Measurements from ENCODE around the gene PPP1R12C.
A peak's percentile ranks its signal among the peaks of the same experiment; 100 is the strongest.

PPP1R12C gene

GRCh38 chr19:55117663-55118391 lies 390 bp upstream of the PPP1R12C start:
- Histone ChIP-seq H3K4me3 (ENCODE audit: low read length, poor library complexity, severe bottlenecking) (peak overlapping the region; percentile 86), H3K9me3 (ENCODE audit: insufficient read depth, low read depth, low read length) (no peaks in the 10 kb centered on the region), H3K4me1 (ENCODE audit: insufficient read depth, low read length, poor library complexity, severe bottlenecking) (peaks cover 33% of the 10 kb centered on the region), H3K9me2 (replicated peaks; ENCODE audit: low read depth, low read length) (no peaks in the 10 kb centered on the region), H3K79me2 (ENCODE audit: insufficient read depth, low read length) (peaks cover 43% of the 10 kb centered on the region), H3K4me2 (ENCODE audit: low read depth, low read length, poor library complexity, severe bottlenecking) (peak overlapping the region; percentile 97), H2AFZ (ENCODE audit: low read length) (peak overlapping the region; percentile 94), H3K27me3 (ENCODE audit: insufficient read depth, low read length, poor library complexity, severe bottlenecking) (no peaks in the 10 kb centered on the region), H4K20me1 (ENCODE audit: insufficient read depth, low read length, poor library complexity, severe bottlenecking) (peaks cover 41% of the 10 kb centered on the region), H3F3A (ENCODE audit: low read depth) (no peaks in the 10 kb centered on the region), H3K9ac (ENCODE audit: low read depth, low read length, poor library complexity, severe bottlenecking) (peak overlapping the region; percentile 81), H3K36me3 (ENCODE audit: insufficient read depth, low read length) (no peaks in the 10 kb centered on the region)
- TF ChIP-seq CTCF (conservative IDR thresholded peaks at IDR 0.05; ENCODE audit: low read length) (no peak), EZH2phosphoT487 (IDR thresholded peaks at IDR 0.05; ENCODE audit: borderline replicate concordance) (no peak)

- peak overlapping the region; percentile 82 for H3K4me2 ChIP-seq (ENCODE audit: low read depth, low read length, poor library complexity, severe bottlenecking)
- H3K9ac ChIP-seq (ENCODE audit: low read depth, low read length, poor library complexity, severe bottlenecking): peak overlapping the region; percentile 76
- H3K4me1 ChIP-seq (ENCODE audit: insufficient read depth, low read length, poor library complexity, severe bottlenecking): peaks cover 34% of the 10 kb centered on the region
- H3K36me3 ChIP-seq (ENCODE audit: insufficient read depth, low read length): no peaks in the 10 kb centered on the region
- TF ChIP-seq CTCF (conservative IDR thresholded peaks at IDR 0.05; ENCODE audit: low read length) (no peak), EZH2phosphoT487 (IDR thresholded peaks at IDR 0.05; ENCODE audit: borderline replicate concordance) (no peak)
- H3K4me3 ChIP-seq (ENCODE audit: low read length, poor library complexity, severe bottlenecking): peak overlapping the region; percentile 83
- no peaks in the 10 kb centered on the region for H3K9me2 ChIP-seq (replicated peaks; ENCODE audit: low read depth, low read length)
- H3K9me3 ChIP-seq (ENCODE audit: insufficient read depth, low read depth, low read length): no peaks in the 10 kb centered on the region
- no peak overlapping the region for H2AFZ ChIP-seq (ENCODE audit: low read length)
- peaks cover 55% of the 10 kb centered on the region for H3K79me2 ChIP-seq (ENCODE audit: insufficient read depth, low read length)
- no peaks in the 10 kb centered on the region for H3K27me3 ChIP-seq (ENCODE audit: insufficient read depth, low read length, poor library complexity, severe bottlenecking)
- no peaks in the 10 kb centered on the region for H3F3A ChIP-seq (ENCODE audit: low read depth)
- peaks cover 50% of the 10 kb centered on the region for H4K20me1 ChIP-seq (ENCODE audit: insufficient read depth, low read length, poor library complexity, severe bottlenecking)
Observed at GRCh38 chr19:55116232-55116858, 1.1 kb downstream of the PPP1R12C start.

- no peak for TF ChIP-seq EZH2phosphoT487 (IDR thresholded peaks at IDR 0.05; ENCODE audit: borderline replicate concordance)
- TF ChIP-seq CTCF (conservative IDR thresholded peaks at IDR 0.05; ENCODE audit: low read length): no peak
- Histone ChIP-seq H3K4me2 (ENCODE audit: low read depth, low read length, poor library complexity, severe bottlenecking) (peak overlapping the region; percentile 82), H3K9ac (ENCODE audit: low read depth, low read length, poor library complexity, severe bottlenecking) (peak overlapping the region; percentile 76), H4K20me1 (ENCODE audit: insufficient read depth, low read length, poor library complexity, severe bottlenecking) (peaks cover 50% of the 10 kb centered on the region), H3K4me3 (ENCODE audit: low read length, poor library complexity, severe bottlenecking) (peak overlapping the region; percentile 83), H2AFZ (ENCODE audit: low read length) (no peak overlapping the region), H3F3A (ENCODE audit: low read depth) (no peaks in the 10 kb centered on the region), H3K27me3 (ENCODE audit: insufficient read depth, low read length, poor library complexity, severe bottlenecking) (no peaks in the 10 kb centered on the region), H3K9me2 (replicated peaks; ENCODE audit: low read depth, low read length) (no peaks in the 10 kb centered on the region), H3K4me1 (ENCODE audit: insufficient read depth, low read length, poor library complexity, severe bottlenecking) (peaks cover 34% of the 10 kb centered on the region), H3K36me3 (ENCODE audit: insufficient read depth, low read length) (no peaks in the 10 kb centered on the region), H3K79me2 (ENCODE audit: insufficient read depth, low read length) (peaks cover 55% of the 10 kb centered on the region), H3K9me3 (ENCODE audit: insufficient read depth, low read depth, low read length) (no peaks in the 10 kb centered on the region)
Observed at GRCh38 chr19:55115446-55116065, 1.9 kb downstream of the PPP1R12C start.

All from Loucy (cell line).